ENCODE results near the gene CNPY1.
"Not testable (repeated sequence)": the region's sequence is repeated elsewhere in the genome, so short reads cannot be mapped to it uniquely, and the experiment has no call there.

The CNPY1 gene

GRCh38 chr7:155546449-155546848 lies at the start of gene CNPY1:
Gene CNPY1, minus strand, starts transcription at chr7:155546559. Its CDS starts 630 bp downstream, at chr7:155545929.
- DNase-seq (ENCODE audit: low read depth) = not testable (repeated sequence)

GRCh38 chr7:155594961-155595366 lies 48.6 kb upstream of the CNPY1 start:
- DNase-seq (ENCODE audit: low read depth) = no peak

GRCh38 chr7:155594163-155594732 lies 47.9 kb upstream of the CNPY1 start:
- DNase-seq (ENCODE audit: low read depth) = no peak

GRCh38 chr7:155593461-155594162 lies 47.3 kb upstream of the CNPY1 start:
- no peak for DNase-seq (ENCODE audit: low read depth)

- DNase-seq (ENCODE audit: low read depth) = no peak
These were observed 44.9 kb upstream of the CNPY1 start for GRCh38 chr7:155591055-155591775.

- DNase-seq (ENCODE audit: low read depth) = no peak
These were observed 44.1 kb upstream of the CNPY1 start for GRCh38 chr7:155590215-155591018.

- DNase-seq (ENCODE audit: low read depth) = no peak
These were observed 42.9 kb upstream of the CNPY1 start for GRCh38 chr7:155589001-155589980.

GRCh38 chr7:155588468-155588998 lies 42.2 kb upstream of the CNPY1 start:
- DNase-seq (ENCODE audit: low read depth) = no peak

GRCh38 chr7:155587486-155587885 lies 41.1 kb upstream of the CNPY1 start:
- DNase-seq (ENCODE audit: low read depth) = no peak

- no peak for DNase-seq (ENCODE audit: low read depth)
These were observed 40.6 kb upstream of the CNPY1 start for GRCh38 chr7:155586843-155587440.

GRCh38 chr7:155585951-155586350 lies 39.6 kb upstream of the CNPY1 start:
- DNase-seq (ENCODE audit: low read depth) = no peak

GRCh38 chr7:155585532-155585895 lies 39.2 kb upstream of the CNPY1 start:
- DNase-seq (ENCODE audit: low read depth) = no peak

- DNase-seq (ENCODE audit: low read depth) = no peak
These were observed 38.6 kb upstream of the CNPY1 start for GRCh38 chr7:155584763-155585531.

GRCh38 chr7:155584261-155584660 lies 37.9 kb upstream of the CNPY1 start:
- no peak for DNase-seq (ENCODE audit: low read depth)

GRCh38 chr7:155583636-155584035 lies 37.3 kb upstream of the CNPY1 start:
- DNase-seq (ENCODE audit: low read depth) = no peak

- no peak for DNase-seq (ENCODE audit: low read depth)
These were observed 35.6 kb upstream of the CNPY1 start for GRCh38 chr7:155581954-155582353.

GRCh38 chr7:155581107-155581830 lies 34.9 kb upstream of the CNPY1 start:
- no peak for DNase-seq (ENCODE audit: low read depth)

GRCh38 chr7:155580367-155580766 lies 34.0 kb upstream of the CNPY1 start:
- no peak for DNase-seq (ENCODE audit: low read depth)

- DNase-seq (ENCODE audit: low read depth) = no peak
These were observed 33.2 kb upstream of the CNPY1 start for GRCh38 chr7:155579565-155579964.

All from stimulated activated CD8-positive, alpha-beta memory T cell treated with anti-CD3 and anti-CD28 coated beads, Interleukin-15, amount 100 ng/mL, for 1 hour (primary cell).